ENCODE results near the gene ERC2. TPM values are rescaled to one million over a fixed set of nuclear protein-coding genes. Genes with fewer than 3 reads are reported as not detected.

Gene ERC2
- total and polyA plus RNA-seq, 2 of the 8 experiments (the other 6 are each of a cell fraction or from before 2014, with no cell fraction given), result 16.4 to 22.8 TPM

DNA sequence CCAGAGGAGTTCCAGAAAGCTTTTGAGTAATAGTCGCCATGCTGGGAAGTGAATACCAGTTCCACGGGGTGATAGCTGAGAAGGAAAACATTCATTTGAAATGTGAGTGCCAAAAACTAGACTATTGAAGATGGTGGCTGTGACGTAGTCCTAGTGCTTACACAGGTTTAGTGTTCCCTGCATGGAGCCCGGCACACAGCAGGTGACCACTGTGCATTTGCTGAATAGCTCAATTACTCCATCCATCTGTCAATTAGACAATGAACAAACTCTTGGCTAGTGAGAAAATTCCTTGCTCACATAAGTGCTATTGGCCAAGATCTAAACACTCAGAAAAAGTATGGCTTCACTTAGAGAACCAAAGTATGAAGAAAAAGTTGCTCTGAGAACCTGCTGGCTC is 533.0 kb downstream of the ERC2 start:
- TF ChIP-seq PHF8 (conservative IDR thresholded peaks at IDR 0.05; ENCODE audit: low read depth, low read length) (no peak), CHD1 (IDR thresholded peaks at IDR 0.05; ENCODE audit: low read depth, low read length) (no peak), CEBPB (IDR thresholded peaks at IDR 0.05; ENCODE audit: low read depth, low read length) (no peak), SP1 (IDR thresholded peaks at IDR 0.05; ENCODE audit: low read depth, low read length) (no peak), E2F6 (IDR thresholded peaks at IDR 0.05) (no peak), SAP30 (IDR thresholded peaks at IDR 0.05; ENCODE audit: insufficient read depth, insufficient replicate concordance, low read length) (no peak), BACH1 (IDR thresholded peaks at IDR 0.05; ENCODE audit: low read length) (no peak), YY1 (IDR thresholded peaks at IDR 0.05; ENCODE audit: low read depth, low read length) (no peak), JUND (IDR thresholded peaks at IDR 0.05; ENCODE audit: low read length) (no peak), NRF1 (IDR thresholded peaks at IDR 0.05; ENCODE audit: low read depth, low read length) (no peak), SP4 (IDR thresholded peaks at IDR 0.05; ENCODE audit: low read length) (no peak)
- H4K5ac ChIP-seq (ENCODE audit: insufficient read length, low read depth, low read length), result no peak overlapping the region
- no peaks in the 10 kb centered on the region for H3K23me2 ChIP-seq (ENCODE audit: low read depth, low read length)
- H2BK20ac ChIP-seq (ENCODE audit: low read length), result no peak overlapping the region
- no peak overlapping the region for H2AK5ac ChIP-seq (ENCODE audit: low read depth, low read length)
- H3K4me2 ChIP-seq (ENCODE audit: insufficient read depth in 1 of 2, low read depth in 2 of 2, low read length in 2 of 2), result no peak overlapping the region
- H3K14ac ChIP-seq (ENCODE audit: insufficient read length), result no peak overlapping the region
- H3K23ac ChIP-seq (ENCODE audit: insufficient read length), result no peak overlapping the region
- ChIA-PET CTCF (ENCODE audit: partially characterized antibody) (interaction anchor here (2.0 to 3.9 kb wide), 2 partner anchors 10 to 316 kb away, joined by 5 to 14 read pairs; no protein-coding TSS in a partner anchor), POLR2A (ENCODE audit: partially characterized antibody) (no interaction called here)
- H2BK120ac ChIP-seq (replicated peaks; ENCODE audit: low read depth, low read length), result no peak overlapping the region
- H3K27ac ChIP-seq (ENCODE audit: low read depth, low read length), result no peak overlapping the region
- H3K79me1 ChIP-seq (ENCODE audit: low read depth, low read length), result no peaks in the 10 kb centered on the region
- H3K36me3 ChIP-seq (ENCODE audit: control insufficient read depth in 2 of 4, insufficient read depth in 4 of 4, low read length in 3 of 4), result no peaks in the 10 kb centered on the region
- no peak overlapping the region for H3K18ac ChIP-seq (ENCODE audit: extremely low read depth, low read length)
- H3K56ac ChIP-seq (replicated peaks; ENCODE audit: insufficient read length, low read depth, low read length), result no peak overlapping the region
- H3K9me3 ChIP-seq (ENCODE audit: insufficient read depth in 2 of 2, low read depth in 1 of 2, low read length in 1 of 2), result no peaks in the 10 kb centered on the region
- no peak overlapping the region for H3K9ac ChIP-seq (replicated peaks in 1 of 4; ENCODE audit: extremely low read depth in 1 of 4, low read depth in 3 of 4, low read length in 3 of 4)
- H2BK15ac ChIP-seq (ENCODE audit: low read length), result no peak overlapping the region
- H3K4me3 ChIP-seq (ENCODE audit: extremely low read depth in 1 of 4, insufficient read depth in 2 of 4, low read depth in 3 of 4, low read length in 4 of 4), result no peak overlapping the region
- no peaks in the 10 kb centered on the region for H3K27me3 ChIP-seq (replicated peaks in 1 of 4; ENCODE audit: control insufficient read depth in 3 of 4, extremely low read depth in 1 of 4, insufficient read depth in 3 of 4, low read length in 3 of 4)
- H3K4me1 ChIP-seq (replicated peaks in 1 of 4; ENCODE audit: control insufficient read depth in 3 of 4, insufficient read depth in 4 of 4, low read length in 3 of 4), result no peaks in the 10 kb centered on the region
- H2BK5ac ChIP-seq (ENCODE audit: low read depth, low read length), result no peak overlapping the region
- H2BK12ac ChIP-seq (ENCODE audit: low read depth, low read length), result no peak overlapping the region
- H4K20me1 ChIP-seq (replicated peaks in 1 of 2; ENCODE audit: control insufficient read depth in 1 of 2, insufficient read depth in 2 of 2, low read length in 2 of 2), result no peaks in the 10 kb centered on the region
- no peak for DNase-seq (ENCODE audit: low read depth in 1 of 2, low spot score in 2 of 2)
- no peak overlapping the region for H4K8ac ChIP-seq (ENCODE audit: extremely low read depth, insufficient read depth, low read length)
- H3K79me2 ChIP-seq (ENCODE audit: control insufficient read depth in 1 of 2, insufficient read depth in 2 of 2, low read length in 2 of 2), result no peaks in the 10 kb centered on the region
- H3K4ac ChIP-seq (replicated peaks; ENCODE audit: insufficient read length, low read depth, low read length), result no peak overlapping the region
- no peak for FAIRE-seq
- 89% methylated on average over 4 of the region's 4 CpGs; no CpG with 5 or more reads in 1 of the 2 experiments for WGBS, 2 experiments (ENCODE audit: extremely low coverage in 1 of 2, insufficient coverage in 1 of 2, insufficient read length in 1 of 2, insufficient replicate concordance in 2 of 2, low coverage in 1 of 2, low lambda C conversion rate in 2 of 2, missing lambda C conversion rate in 1 of 2)
- no peak overlapping the region for H4K91ac ChIP-seq (replicated peaks; ENCODE audit: insufficient read length, low read length)
- H2AFZ ChIP-seq (ENCODE audit: low read length), result no peak overlapping the region

Measured in H1 (cell line).